HK-2 (cell line): ENCODE results near the gene NPY4R.
"Not testable (repeated sequence)": the region's sequence is repeated elsewhere in the genome, so short reads cannot be mapped to it uniquely, and the experiment has no call there.

ENCODE experiments used
- DNase-seq: peaks from one replicate; pipeline ENCODE4 v3.0.0-alpha.2; 2018; ENCODE audit not compliant: unreplicated experiment

NPY4R gene

DNA sequence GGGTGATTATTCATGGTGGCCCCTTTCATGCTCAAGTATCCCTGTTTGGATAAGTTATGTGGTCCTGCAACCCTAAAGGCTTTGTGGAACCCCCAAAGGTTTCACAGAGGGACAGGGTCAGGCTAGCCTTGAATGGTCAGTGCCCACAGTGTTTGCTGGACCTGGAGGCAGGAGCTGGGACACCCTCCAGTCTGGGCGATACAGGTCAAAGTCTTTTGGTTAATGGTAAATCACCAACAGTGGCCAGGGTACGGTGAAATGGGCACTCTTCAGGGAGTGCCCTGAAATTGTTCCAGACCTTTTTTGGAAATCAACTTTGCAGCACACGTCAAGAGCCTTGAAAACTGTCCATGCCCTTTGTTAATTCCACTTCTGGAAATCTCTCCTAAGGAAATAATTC is 8.7 kb downstream of the NPY4R start:
- not testable (repeated sequence) for DNase-seq

- DNase-seq: not testable (repeated sequence)
Observed at GRCh38 chr10:46455992-46456391, 9.8 kb downstream of the NPY4R start.

DNA sequence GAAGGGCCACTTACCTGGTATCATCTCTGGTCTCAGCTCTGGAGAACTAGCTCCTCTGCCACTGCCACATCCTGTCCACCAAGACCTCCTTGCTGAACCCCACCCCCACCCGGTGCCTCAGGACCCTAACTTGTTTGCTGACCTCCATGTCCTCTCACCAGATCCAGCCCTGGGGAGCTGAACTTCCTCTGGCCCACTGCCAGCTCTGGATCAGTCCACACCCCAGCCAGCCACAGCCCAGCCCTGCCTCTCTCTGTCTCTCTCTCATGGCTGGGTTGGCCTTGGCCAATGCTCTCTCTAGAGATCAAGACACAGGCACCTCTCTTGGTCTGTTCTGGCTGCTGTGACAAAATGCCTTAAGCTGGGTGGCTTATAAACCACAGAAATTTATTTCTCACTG is 14.4 kb downstream of the NPY4R start:
- DNase-seq: not testable (repeated sequence)

DNA sequence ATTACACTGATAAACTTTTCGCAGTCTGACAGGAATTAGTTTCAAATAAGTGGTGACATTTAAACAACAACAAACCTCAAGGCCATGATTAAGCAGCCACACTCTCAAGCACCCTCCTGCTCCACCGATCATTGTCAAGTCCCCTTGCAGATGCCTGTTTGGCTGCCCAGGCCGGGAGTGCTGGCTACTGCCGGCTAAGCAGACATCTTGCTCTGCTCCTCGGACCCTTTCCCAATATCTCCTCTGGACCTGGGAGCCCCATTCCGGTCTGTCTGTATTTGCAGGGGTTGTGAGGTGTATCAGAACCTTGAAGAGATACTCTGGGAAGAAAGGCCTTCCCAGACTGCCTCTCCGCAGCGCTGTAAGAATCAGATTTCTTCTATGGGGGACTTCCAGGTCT is 14.9 kb downstream of the NPY4R start:
- DNase-seq: not testable (repeated sequence)

DNA sequence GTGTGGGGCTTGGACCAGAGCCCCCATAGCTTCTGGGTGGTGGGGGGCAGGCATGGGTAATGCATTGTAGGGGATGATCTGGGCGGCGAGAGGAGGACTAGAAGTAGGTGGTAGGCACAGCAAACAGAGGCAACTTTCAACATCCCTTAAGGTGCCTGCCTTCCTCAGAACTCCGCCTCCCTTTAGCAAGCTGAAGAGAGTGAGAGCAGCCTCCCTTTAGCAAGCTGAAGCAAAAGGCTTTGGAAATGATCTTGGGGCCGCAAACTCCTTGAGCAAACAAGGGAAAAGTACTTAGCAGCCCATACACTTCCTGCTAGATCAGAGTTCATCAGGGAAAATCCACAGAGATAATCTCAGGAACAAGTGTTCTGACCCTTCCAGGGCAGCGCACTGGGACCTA is 18.3 kb downstream of the NPY4R start:
- not testable (repeated sequence) for DNase-seq

GRCh38 chr10:46445389-46446122 is 20.2 kb downstream of the NPY4R start:
- DNase-seq: not testable (repeated sequence)

DNA sequence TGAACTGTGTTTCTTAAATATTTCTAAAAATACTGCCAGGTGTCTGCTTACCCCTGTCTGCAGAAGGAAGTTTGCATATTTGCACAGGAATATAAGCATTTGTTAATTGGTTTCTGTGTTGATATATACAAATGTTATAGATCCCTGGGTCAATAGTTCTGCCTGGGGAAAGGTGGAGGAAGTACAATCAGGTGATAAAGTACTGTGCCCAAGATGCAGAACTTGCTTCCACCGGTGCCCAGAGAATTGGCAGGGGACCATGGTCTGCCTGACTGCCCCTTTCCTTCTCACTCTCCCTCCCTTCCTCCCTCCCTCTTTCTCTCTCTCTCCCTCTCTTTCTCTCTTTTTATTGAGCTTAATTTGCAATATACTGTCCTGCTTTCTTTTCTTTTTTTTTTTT is 22.3 kb downstream of the NPY4R start:
- DNase-seq: not testable (repeated sequence)

DNA sequence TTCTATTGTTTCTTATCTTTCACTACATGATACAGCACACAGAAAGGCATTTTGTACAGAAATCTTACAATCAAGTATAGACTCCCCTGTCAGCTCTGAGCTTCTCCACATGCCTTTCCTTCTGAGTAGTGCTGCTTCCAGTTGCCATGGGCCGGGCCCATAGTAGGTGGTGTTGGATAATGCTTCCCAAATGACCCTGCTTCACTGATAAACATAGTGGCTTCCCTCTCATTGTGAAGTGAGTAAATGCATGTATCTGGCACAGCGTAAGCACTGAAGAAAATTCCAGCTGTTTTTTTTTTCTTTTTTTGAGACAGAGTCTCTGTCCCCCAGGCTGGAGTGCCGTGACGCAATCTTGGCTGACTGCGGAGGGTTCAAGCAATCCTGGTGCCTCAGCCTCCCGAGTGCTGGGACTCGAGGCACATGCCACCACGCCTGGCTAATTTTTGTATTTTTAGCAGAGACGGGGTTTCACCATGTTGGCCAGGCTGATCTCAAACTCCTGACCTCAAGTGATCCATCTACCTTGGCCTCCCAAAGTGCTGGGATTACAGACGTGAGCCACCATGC is 23.0 kb downstream of the NPY4R start:
- not testable (repeated sequence) for DNase-seq

DNA sequence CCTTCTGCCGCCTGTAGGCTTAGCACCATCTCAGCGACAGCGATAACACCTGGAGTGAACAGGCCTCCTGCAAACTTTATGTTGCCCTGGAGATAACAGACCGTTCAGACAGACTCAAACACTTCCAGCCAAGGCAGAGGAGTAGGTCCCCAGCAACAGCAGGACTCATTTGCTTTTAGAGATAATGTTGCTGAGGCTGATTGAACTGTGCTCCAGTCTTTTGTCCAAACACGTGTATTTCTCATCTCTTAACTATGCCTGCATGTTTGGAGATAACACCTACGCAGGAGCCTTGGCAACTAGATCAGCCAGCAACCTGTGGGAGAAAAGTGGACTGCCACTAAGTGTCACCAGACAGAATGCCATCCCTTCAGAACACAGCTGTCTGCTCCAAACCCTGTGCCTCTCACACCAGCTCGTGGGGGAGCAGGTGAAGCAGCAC is 23.9 kb downstream of the NPY4R start:
- not testable (repeated sequence) for DNase-seq

GRCh38 chr10:46440942-46441341 is 24.8 kb downstream of the NPY4R start:
- not testable (repeated sequence) for DNase-seq

GRCh38 chr10:46423550-46423949 is 42.2 kb downstream of the NPY4R start:
- not testable (repeated sequence) for DNase-seq

DNA sequence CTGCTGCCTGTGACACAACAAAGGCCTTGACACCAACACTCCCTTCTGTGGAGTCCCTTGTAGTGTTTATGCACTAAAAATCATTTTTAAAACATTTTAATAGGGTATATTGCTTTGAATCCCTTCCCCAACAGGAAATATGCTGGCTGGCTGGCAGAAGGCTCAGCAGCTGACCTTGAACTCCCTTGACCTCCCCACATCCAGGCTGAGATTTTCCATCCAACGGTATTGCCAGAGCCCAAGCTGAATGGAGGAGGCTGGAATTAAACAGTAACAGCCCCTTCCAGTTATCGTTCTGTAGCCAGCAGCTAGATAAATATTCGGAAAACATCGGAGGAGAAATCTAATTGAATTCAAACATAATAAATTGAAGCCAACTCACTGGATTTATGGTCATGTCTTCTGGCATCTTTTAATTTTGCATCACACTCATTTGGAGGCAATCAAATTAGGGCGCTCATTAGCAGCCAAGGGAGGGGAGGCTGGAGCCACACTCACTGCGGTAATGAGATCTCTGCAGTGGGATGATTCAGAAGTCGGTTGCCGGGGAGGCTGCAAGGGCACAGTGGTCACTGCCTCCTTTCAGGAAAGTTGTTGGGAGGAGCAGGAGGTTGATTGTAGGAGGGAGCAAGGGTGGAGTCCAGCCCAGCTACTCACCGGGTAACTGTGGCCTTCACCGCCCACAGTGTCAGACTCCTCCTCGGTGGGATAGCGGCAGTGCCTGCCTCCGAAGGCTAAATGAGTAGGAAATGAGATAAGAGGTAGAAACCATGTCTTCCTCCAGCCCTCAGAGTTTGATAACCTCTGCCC is 46.0 kb downstream of the NPY4R start:
- DNase-seq: not testable (repeated sequence)

DNA sequence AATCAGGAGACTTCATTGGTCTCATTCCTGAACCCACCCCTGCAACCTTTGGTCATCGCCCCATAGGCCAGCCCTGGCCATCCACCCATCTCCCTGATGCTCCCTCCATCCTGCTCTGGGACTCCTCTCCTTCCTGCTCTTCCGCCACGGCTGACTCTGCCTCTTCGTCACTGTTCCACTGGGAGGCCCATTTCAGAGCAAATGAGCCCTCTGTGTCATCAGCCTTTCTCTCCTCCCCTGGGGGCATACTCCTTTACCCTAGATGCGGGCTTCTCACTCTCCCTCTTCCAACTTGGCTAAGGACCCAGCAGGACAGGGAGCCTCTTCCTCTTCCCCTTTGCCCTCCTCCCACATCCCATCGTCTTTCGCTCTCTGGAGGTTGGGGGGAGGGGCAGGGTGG is 47.5 kb downstream of the NPY4R start:
- not testable (repeated sequence) for DNase-seq

DNA sequence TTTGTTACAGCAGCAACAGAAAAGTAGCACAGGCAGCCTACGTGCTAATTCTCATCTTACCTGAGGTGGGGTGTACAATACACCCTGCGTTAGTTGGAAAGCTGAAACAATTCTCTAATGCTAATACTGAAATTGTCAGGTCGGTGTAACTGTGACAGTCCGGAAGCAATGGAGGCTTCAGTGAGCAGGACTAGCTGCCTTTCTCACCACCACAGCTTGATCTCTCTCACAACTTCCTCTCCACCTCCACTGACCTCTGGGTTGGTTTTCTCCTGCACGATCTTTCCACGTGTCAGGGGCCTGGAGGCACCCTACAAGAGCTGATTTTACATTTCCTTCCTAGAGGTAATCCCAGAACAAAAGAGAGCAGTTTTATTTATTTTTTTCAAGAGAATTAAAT is 50.5 kb downstream of the NPY4R start:
- not testable (repeated sequence) for DNase-seq

DNA sequence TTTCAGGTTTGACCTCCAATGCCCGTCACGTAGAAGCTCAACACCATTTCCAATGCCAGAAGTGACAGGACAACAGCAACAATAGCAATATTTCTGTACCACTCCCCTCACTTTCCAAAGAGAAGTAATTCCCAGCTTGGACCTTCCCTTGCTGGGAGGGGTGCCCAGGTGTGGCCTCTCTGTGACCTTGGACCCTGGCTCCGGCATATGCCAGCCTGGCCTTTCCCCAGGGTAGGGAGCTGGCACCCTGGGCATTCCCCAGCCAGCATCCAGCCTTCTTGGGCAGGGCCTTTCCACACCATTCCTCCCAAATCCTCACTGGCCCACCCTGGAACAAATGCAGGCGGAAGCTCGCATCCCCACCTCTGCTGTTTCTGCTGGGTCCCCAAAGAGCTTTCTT is 53.1 kb downstream of the NPY4R start:
- not testable (repeated sequence) for DNase-seq

DNA sequence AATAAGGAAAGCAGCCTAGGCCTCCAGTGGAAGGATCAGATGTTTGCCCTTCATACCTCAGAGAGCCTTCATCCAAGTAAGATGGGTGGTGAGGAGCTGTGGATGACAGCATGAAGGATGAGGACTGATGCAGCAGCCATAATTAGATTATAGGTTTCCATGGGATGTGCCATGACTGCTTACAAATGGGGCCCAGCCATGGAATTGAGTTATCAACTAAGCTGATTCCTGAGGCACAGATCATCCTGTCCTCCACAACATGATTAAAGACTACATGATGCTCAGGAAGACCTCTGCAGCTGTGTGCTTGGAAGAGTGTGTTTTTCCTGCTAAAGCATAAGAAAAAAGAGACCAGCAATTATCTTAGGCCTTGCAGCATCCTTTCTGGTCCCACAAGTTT is 54.6 kb downstream of the NPY4R start:
- not testable (repeated sequence) for DNase-seq
